DLD1 (cell line): ENCODE results near the gene IL15RA.
"Not testable (repeated sequence)": the region's sequence is repeated elsewhere in the genome, so short reads cannot be mapped to it uniquely, and the experiment has no call there.

ENCODE experiments used
- in situ Hi-C: cut with HindIII; loops from 2 replicates; pipeline ENCODE4 v1.10.0; 2017; ENCODE audit warnings: low sequenced_read_pairs

IL15RA gene

DNA sequence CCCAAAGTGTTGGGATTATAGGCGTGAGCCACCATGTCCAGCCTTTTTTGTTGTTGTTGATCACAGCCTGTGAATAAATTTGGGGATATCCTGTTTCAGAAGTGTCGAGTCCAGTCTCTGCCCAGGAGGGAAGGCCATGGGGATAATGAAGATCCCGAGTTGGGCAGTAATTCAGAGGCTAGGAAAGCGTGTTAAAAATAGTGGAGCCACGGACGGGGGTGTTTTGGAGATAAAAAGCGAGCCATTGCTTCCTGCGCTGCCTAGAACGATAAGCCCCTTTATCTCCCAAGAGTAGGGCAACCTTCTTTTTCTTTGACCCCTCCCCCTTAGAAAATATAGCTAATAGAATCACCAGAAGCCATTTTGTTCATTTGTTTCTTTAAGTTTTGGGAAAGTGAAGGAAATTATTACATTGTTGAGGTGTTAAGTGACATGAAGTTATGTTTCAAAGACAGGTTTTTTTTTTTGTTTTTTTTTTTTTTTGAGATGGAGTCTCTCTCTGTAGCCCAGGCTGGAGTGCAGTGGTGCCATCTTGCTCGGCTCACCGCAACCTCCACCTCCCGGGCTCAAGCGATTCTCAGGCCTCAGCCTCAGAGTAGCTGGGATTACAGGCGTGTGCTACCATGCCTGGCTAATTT lies 43.3 kb downstream of the IL15RA start:
- in situ Hi-C loops = no loop called here

DNA sequence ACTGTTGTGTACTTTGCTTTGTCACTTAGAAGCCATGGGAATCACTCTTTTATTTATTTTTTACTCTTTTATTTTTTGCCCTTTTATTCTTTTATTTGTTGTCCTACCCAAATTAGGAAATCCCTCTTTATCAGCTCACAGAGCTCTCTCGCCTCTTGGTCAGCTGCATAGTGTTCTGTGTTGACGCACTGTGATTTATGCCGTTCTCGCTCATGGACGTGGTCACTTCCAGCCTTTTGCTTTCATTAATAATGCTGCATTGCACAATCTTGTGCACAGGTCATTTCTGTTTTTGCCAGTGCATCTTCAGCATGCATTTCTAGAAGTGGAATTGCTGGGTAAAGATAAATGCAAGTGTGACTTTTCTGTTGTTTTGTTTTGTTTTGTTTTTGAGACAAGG lies 45.0 kb downstream of the IL15RA start:
- in situ Hi-C loops = no loop called here

DNA sequence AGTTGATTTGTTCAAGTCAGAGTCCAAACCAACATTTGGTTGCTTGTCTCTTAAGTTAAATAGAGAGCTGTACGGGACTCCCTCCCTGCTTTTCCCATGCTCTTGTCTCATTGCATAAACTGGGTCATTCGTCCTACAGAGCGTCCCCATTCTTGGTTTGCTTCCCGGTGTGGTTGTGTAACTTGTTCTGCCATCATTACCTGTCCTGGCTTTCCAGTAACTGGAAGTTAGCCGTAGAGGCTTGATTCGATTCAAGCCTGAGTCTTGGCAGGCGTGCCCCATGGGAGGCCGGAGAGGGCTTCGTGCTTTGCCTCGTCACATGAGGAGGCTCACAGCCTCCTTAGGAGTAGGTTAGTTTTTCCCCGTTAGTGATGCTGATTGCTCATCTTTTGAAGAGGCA lies 47.1 kb downstream of the IL15RA start:
- in situ Hi-C loops = no loop called here

DNA sequence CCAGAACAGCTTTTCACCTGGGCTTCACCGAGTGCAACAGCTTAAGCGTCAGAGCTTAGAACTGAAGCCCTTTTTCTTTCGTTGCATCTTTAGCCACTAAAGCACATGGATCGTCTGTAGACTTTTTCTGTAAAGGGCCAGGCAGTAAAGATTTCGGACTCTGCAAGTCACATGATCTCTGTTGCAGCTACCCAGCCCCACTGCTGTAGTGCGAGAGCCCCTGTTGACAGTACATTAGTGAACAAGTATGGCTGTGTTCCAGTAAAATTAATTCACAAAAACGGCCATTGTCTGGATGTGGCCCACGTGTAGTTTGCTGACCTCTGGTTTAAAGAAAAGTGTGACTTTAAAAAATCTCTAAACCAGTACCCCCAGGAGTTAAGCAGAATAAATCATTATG lies 47.9 kb downstream of the IL15RA start:
- in situ Hi-C loops = no loop called here

DNA sequence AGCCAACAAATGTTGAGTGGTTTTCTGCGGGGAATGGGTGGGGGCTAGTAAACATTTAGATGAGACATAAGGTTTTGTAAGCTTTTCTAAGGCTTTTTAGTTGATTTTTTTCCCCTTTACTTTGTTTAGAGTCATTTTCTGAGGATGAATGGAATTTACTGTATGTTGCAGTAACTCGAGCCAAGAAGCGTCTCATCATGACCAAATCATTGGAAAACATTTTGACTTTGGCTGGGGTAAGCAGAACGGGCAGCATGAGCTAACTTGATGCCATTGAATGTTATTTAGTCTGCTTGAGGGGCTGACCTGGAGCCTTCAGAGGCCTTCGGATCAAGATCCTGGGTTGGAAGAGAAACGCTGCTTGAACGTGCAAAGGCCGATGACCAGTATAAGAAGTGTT lies 50.0 kb downstream of the IL15RA start:
- in situ Hi-C loops = no loop called here

DNA sequence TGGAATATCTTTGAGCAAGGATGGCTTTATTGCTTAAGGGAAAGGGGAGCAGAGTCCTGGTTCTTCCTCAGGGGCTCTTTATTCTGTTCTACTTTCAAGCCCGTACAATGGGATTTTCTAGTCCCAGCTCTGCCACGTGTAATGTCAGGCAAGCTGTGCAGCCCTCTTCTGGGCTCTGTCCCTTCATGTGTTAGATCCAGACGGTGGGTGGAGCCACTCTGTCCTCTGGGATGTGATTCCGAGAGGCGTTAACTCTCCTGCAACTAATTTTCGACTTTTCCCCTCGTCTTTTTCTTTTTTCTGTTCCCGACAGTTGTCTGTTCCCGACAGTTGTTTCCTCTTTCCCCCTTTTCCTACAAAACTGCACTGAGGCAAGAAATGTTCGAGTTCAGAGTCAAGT lies 52.5 kb downstream of the IL15RA start:
- in situ Hi-C loops = no loop called here

DNA sequence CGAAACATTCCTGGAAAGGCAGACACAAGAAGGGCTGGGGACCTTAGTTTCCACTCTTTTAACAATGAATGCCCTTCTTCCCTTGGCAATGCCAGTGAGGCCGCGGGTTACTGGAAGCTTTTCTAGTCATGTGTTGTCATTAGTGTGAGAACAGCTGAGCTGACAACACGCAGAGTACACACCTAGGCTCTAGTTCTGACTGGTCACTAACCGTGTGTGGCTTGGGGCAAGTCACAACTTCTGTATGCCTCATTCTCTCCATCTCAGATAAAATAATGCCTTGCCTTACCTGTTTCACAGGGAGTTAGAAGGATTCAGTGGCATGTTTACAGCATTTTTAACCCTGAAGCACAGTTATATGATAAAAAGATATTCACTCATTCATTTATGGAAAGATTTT lies 55.6 kb downstream of the IL15RA start:
- in situ Hi-C loops = no loop called here

DNA sequence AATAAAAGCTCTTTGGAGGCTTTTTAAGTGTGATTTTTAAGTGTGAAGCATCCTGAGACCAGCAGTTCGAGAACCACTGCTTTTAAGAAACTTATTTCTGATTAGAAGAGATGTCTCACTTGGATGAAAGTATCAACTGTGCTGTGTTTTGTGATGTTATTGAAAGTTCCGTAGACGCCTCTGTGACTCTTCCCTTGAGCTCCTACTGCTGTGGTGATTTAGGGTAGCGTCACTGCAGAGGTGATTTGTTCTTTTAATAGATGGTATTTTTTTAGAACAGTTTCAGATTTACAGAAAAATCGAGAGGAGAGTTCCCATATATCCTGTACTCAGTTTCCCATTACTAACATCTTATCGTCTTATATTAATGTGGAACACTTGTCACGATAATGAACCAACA lies 57.8 kb downstream of the IL15RA start:
- in situ Hi-C loops = no loop called here

DNA sequence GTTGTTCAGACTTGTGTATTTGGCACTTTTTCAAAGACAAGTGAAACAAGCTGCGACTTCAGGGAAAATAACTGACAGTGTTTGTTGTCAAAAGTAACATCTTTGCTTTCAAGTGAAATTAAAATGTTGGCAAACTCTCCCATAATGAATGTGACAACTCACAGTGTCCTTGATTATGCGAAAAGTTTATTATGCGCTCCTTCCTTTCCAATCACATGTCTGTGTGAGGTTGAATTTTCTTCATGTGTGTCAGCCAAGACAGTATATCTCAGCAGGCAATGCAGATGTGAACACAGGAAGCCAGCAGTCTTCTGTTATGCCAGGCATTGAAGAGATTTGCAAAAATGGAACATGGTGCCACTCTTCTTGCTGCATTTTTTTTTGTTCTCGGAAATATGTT lies 58.6 kb downstream of the IL15RA start:
- in situ Hi-C loops = no loop called here

DNA sequence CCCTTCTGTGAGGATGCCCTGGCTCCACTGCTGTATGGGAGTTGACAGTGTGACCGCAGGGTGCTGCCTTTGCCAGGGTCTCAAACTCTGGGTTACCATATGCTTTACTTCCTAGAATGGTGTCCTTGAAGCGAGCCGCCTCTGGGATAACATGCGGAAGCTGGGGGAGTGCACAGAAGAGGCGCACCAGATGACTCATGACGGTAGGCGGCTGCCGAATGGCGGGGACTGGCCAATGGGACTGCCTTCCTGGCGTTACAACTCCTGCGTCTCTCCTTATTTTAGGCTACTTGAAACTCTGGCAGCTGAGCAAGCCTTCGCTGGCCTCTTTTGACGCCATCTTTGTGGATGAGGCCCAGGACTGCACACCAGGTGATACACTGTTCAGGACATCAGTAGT lies 60.0 kb downstream of the IL15RA start:
- in situ Hi-C loops = no loop called here

DNA sequence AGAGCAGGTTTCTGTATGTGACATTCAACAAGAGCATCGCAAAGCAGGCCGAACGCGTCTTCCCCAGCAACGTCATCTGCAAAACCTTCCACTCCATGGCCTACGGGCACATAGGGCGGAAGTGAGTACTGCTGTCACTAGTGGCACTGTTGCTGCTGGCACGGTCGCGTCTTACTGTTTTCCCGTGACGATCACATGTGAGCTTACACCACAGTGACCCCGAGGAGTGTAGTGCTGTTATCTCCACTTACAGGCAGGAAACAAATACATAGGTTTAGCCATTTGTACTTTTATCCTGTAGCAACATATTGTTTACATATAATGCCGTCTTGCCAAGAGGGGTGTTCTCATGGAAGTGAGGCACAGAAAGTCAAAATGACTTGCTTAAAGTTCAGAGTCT lies 61.9 kb downstream of the IL15RA start:
- in situ Hi-C loops = no loop called here

DNA sequence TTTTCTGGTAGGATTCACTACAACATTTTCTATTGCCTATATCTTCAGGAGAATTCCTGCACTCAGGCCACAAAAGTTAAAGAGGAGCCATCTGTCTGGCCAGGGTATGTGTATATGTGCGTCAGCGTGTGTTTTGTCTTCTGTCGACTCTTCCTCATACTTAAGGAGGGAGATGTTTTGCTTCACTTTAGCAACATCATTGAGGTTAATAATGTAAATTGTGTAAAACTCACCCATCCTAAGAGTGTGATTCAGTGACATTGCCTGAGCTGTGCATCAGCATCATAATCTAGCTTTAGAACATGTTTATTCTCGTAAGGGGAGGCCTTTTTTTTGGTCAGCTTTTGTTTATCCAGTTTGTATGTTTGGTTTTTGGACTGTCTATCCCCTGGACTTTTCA lies 63.6 kb downstream of the IL15RA start:
- in situ Hi-C loops = no loop called here

DNA sequence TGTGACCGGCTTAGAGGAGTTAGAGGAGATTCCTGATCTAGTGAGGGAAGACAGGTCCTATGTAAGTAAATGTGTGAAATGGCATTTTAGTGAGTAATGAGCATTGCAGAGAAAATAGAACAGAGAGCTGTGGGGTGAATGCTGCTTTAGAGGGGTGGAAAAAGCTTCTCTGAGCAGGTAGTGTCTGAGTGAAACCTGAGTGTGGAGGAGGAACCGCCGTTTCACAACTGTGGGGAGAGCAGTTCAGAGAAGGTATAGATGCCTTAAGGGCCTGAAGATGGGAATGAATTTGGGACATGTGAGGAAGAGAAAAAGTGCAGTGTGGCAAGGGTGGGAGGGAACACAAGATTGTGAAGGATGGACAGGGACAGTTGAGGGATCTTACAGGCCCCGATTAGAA lies 65.7 kb downstream of the IL15RA start:
- in situ Hi-C loops = no loop called here

DNA sequence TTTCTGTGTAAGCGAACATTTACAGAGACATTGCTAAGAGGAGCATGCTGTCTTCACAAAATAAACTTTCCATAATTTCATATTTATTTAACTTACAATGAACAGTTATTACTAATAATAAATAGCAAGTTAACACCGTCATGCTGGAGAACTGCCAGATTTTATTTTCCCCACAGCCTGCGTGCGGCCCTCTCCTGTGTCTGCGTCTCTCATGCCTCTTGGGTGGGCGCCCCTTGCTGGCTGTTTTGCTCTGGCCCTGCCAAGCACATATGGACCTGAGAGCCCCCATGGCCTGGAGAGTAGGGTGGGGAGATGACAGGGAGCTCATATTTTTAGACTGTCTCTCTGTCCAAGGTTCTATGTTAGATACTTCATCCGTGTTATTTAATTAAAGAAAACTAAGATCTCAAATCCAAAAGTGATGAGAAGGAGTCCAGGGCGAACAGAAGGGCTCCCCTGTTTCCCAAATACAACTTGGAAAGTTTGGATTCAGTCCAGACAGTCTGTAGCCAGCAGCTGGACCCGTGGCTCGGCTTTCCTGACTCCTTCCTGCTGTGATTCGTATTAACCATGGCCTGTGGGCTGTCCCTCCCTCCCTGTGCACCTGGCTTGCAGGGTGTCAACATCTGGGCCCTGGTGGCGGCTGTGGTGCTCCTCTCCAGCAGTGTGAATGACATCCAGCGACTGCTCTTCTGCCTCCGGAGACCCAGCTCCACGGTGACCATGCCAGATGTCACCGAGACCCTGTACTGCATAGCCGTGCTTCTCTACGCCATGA lies 66.8 kb downstream of the IL15RA start:
- in situ Hi-C loops = no loop called here

DNA sequence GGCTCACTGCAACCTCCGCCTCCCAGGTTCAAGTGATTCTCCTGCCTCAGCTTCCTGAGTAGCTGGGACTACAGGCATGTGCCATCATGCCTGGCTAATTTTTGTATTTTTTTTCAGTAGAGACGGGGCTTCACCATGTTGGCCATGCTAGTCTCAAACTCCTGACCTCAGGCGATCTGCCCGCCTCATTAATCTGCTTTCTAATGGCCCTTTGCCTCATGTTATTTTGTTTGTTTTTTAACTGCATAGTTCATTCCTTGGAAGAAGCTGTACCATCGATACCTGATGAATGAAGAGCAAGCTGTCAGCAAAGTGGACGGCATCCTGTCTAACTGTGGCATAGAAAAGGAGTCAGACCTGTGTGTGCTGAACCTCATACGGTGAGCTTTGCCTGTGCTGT lies 68.7 kb downstream of the IL15RA start:
- in situ Hi-C loops = not testable (repeated sequence)

DNA sequence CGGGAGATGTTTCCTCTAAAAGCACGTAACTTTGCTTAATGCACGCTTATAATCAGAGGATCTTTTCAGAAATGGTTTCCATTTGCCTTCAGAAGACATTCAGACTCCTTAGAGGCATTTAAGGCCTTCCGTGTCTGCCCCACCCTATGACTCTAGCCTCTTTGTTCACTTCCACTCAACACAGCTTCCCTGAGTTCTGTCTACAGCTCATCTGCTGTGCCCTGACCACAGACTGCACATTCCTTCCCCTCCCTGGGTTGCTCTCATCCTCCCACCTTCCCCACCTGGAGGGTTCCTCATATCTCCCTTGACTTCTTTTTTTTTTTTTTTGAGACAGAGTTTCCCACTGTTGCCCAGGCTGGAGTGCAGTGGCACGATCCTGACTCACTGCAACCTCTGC lies 70.7 kb downstream of the IL15RA start:
- in situ Hi-C loops = no loop called here

DNA sequence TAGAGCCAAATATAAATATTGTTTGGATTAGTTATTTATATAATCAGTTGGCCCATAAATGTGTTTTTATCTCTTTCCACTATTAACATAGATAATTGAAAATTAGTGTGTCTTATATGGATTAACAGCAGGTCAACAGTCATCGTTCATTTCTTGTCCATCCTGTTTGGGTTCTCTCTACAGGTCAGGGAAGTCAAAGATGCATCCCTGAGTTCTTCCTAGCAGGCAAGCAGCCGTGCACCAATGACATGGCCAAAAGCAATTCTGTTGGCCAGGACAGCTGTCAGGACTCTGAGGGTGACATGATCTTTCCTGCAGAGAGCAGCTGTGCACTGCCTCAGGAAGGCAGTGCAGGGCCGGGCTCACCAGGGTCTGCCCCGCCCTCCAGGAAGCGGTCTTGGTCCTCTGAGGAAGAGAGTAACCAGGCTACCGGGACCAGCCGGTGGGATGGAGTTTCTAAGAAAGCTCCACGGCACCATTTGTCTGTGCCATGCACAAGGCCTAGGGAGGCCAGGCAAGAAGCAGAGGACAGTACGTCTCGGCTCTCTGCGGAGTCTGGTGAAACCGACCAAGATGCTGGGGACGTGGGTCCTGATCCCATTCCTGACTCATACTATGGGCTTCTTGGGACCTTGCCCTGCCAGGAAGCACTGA lies 71.4 kb downstream of the IL15RA start:
- in situ Hi-C loops = no loop called here

DNA sequence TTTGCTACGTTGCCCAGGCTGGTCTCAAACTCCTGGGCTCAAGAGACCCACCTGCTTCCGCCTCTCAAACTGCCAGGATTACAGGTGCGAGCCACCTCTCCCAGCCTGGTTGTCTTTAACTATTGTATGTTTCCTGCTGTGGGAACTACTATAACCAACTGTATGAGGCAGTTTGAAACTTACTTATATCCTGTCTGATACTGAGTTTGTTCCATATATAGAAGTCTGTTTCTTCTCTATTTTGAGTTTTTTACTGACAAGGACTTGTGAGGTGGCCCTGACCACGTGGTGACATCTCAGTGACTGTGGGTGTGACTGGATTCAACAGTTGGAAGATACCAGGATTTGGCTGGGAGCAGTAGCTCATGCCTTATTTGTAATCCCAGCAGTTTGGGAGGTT lies 73.1 kb downstream of the IL15RA start:
- in situ Hi-C loops = no loop called here

DNA sequence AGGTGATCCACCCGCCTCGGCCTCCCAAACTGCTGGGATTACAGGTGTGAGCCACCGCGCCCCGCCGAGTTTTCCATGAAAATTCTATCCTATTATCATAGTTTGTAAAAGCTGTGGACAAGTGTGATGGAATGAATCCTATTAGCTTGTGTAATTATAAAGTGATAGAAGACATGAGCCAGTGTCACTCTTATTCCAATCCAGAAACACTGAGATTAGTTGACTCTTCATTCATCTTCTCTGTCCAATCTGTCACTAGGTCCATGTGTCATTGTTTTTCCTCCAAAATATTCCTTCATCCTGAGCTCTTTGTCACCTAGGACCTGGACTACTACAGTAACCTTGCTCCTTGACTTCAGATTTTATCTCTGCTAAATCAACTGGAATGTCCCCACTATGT lies 73.8 kb downstream of the IL15RA start:
- in situ Hi-C loops = no loop called here

DNA sequence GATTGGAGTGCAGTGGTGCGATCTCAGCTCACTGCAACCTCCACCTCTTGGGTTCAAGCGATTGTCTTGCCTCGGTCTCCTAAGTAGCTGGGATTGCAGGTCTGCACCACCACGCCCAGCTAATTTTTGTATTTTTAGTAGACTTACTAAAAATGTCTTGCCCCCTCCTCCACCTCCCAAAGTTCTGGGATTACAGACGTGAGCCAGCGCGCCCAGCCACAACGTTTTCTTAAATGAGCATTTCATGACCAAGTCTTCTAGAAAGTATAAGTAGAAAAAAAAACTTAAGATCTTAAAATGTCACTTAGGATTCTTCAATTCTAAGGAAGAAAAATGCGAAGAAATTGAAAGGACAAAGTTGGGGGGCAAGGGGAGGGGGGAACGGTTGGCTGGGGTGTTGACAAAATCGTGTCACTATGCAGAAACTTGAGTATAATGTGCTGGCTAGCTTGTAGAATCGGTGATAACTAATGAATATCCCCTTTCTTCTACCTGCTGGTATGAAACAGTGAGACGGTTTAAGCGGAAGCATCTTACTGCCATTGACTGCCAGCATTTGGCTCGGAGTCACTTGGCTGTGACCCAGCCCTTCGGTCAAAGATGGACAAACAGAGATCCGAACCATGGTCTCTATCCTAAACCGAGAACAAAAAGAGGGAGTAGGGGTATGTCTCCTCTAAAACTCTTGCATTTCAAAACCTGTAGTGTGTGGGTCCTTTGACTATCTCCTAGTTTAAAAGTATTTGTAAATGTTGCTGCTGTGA lies 74.7 kb downstream of the IL15RA start:
- in situ Hi-C loops = no loop called here
